Right lobe of liver (tissue), 4 donors: Measurements from ENCODE around the gene CXCL10.

Experiments
- POLR2A ChIP-seq: fragments of 450-650 bp; IDR thresholded peaks from one replicate; pipeline ENCODE4 v1.6.1; 2017; ENCODE audit warnings: antibody characterized with exemption, mild to moderate bottlenecking
- TF ChIP-seq, protein P1 (sequence below), 4 donors: fragments of 200-600 bp in 3 of 4; fragments of 450-650 bp in 1 of 4; IDR thresholded peaks; one replicate each; pipeline versions ENCODE4 v1.5.1 to v1.8.0; 2016 to 2022; ENCODE audit warnings: antibody characterized with exemption in 4 of 4, mild to moderate bottlenecking in 2 of 4
- donor health status: DM: no; HTN: no; CAD: no.
- donor health status: DM: no; HTN: no; CAD: no.
- donor health status: DM: no; HTN: yes; CAD: no.

DNA sequence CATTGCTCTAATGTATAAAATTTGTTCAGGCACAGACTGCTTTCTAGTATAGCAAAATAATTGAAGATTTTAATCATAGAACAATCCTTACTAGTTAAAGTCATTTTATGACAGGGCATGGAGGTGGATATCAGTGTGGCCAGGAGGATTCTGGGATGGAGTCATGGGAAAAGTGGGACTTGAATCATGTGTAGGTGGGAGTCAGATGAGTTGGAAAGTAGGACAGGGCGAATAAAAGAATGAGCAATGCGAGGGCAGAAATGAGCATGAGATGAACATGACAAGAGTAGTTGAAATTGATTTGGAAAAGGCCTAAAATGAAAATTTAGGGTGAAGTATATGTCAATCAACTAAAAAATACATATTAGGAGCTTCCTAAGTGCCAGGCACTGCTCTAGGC lies 25.4 kb downstream of the CXCL10 start:
- TF ChIP-seq, protein P1, sequence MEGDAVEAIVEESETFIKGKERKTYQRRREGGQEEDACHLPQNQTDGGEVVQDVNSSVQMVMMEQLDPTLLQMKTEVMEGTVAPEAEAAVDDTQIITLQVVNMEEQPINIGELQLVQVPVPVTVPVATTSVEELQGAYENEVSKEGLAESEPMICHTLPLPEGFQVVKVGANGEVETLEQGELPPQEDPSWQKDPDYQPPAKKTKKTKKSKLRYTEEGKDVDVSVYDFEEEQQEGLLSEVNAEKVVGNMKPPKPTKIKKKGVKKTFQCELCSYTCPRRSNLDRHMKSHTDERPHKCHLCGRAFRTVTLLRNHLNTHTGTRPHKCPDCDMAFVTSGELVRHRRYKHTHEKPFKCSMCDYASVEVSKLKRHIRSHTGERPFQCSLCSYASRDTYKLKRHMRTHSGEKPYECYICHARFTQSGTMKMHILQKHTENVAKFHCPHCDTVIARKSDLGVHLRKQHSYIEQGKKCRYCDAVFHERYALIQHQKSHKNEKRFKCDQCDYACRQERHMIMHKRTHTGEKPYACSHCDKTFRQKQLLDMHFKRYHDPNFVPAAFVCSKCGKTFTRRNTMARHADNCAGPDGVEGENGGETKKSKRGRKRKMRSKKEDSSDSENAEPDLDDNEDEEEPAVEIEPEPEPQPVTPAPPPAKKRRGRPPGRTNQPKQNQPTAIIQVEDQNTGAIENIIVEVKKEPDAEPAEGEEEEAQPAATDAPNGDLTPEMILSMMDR (IDR thresholded peaks at IDR 0.05), result no peak
- no peak for TF ChIP-seq POLR2A
